Neuronal stem cell (in vitro differentiated cells): ENCODE measurements around the gene SP1.

Source experiments
- DNase-seq: peaks from one replicate; pipeline ENCODE4 v3.0.0-alpha.2; 2013; ENCODE audit warnings: low spot score
- H2AFZ ChIP-seq: one replicate; pipeline ENCODE4 v1.6.1; 2013; ENCODE audit warnings: mild to moderate bottlenecking, low read length, inconsistent platforms
- H2AK5ac ChIP-seq: 2 replicates; pipeline ENCODE4 v1.6.1; 2013; ENCODE audit warnings: low read depth, mild to moderate bottlenecking, inconsistent platforms, low read length, moderate library complexity, mixed read lengths
- H2BK120ac ChIP-seq: 2 replicates; pipeline ENCODE4 v1.6.1; 2013; ENCODE audit warnings: low read depth, mild to moderate bottlenecking, inconsistent platforms, low read length, moderate library complexity, mixed read lengths
- H2BK12ac ChIP-seq: one replicate; pipeline ENCODE4 v1.6.1; 2013; ENCODE audit warnings: low read length, inconsistent platforms
- H2BK15ac ChIP-seq: 2 replicates; pipeline ENCODE4 v1.6.1; 2013; ENCODE audit warnings: mild to moderate bottlenecking, low read length, inconsistent platforms, mixed read lengths
- H2BK5ac ChIP-seq: one replicate; pipeline ENCODE4 v1.6.1; 2013; ENCODE audit warnings: inconsistent platforms, mild to moderate bottlenecking, low read length, moderate library complexity
- H3K14ac ChIP-seq: one replicate; pipeline ENCODE4 v1.6.1; 2013; ENCODE audit warnings: low read length, inconsistent platforms
- H3K18ac ChIP-seq: 2 replicates; pipeline ENCODE4 v1.6.1; 2013; ENCODE audit warnings: low read length, inconsistent platforms
- H3K23ac ChIP-seq: 2 replicates; pipeline ENCODE4 v1.6.1; 2013; ENCODE audit warnings: low read depth, mild to moderate bottlenecking, mixed read lengths, low read length, inconsistent platforms; ENCODE audit not compliant: poor library complexity
- H3K27ac ChIP-seq: replicated peaks from 3 replicates; pipeline ENCODE4 v1.5.1; 2013; ENCODE audit warnings: low read length, inconsistent platforms
- H3K27me3 ChIP-seq, 3 experiments: 2 replicates each; pipeline ENCODE4 v1.6.1; 2013; ENCODE audit warnings: low read length in 3 of 3, mild to moderate bottlenecking in 2 of 3, inconsistent platforms in 1 of 3, low read depth in 1 of 3, mixed read lengths in 1 of 3, moderate library complexity in 1 of 3; ENCODE audit not compliant: control insufficient read depth in 3 of 3, insufficient read depth in 3 of 3
- H3K36me3 ChIP-seq, 2 donors: replicated peaks in 1 of 2; 2 replicates each; pipeline ENCODE4 v1.6.1; 2013; ENCODE audit warnings: low read length in 2 of 2; ENCODE audit not compliant: control insufficient read depth in 2 of 2, insufficient read depth in 2 of 2
- H3K4ac ChIP-seq: 2 replicates; pipeline ENCODE4 v1.6.1; 2013; ENCODE audit warnings: inconsistent platforms, mild to moderate bottlenecking, low read length, moderate library complexity
- H3K4me1 ChIP-seq, 2 donors: 1 replicate in 1 of 2; 2 replicates in 1 of 2; pipeline ENCODE4 v1.6.1; 2013; ENCODE audit warnings: low read length in 2 of 2, low read depth in 1 of 2; ENCODE audit not compliant: control insufficient read depth in 2 of 2, insufficient read depth in 1 of 2
- H3K4me2 ChIP-seq: one replicate; pipeline ENCODE4 v1.6.1; 2013; ENCODE audit warnings: mild to moderate bottlenecking, low read length, inconsistent platforms; ENCODE audit not compliant: insufficient read depth, poor library complexity, severe bottlenecking
- H3K4me3 ChIP-seq, 2 donors: 2 replicates each; pipeline ENCODE4 v1.5.1; 2013; ENCODE audit warnings: low read length in 2 of 2, mild to moderate bottlenecking in 2 of 2, inconsistent platforms in 1 of 2, moderate library complexity in 1 of 2
- H3K79me1 ChIP-seq: one replicate; pipeline ENCODE4 v1.6.1; 2013; ENCODE audit warnings: low read depth, mild to moderate bottlenecking, inconsistent platforms, low read length, moderate library complexity
- H3K9ac ChIP-seq: one replicate; pipeline ENCODE4 v1.6.1; 2013; ENCODE audit warnings: mild to moderate bottlenecking, low read depth, low read length, inconsistent platforms; ENCODE audit not compliant: poor library complexity
- H3K9me3 ChIP-seq, 2 donors: replicated peaks in 1 of 2; 2 replicates each; pipeline versions ENCODE3 to v1.6.1; 2013; ENCODE audit warnings: low read length in 2 of 2, mild to moderate bottlenecking in 2 of 2, inconsistent platforms in 1 of 2, low read depth in 1 of 2, mixed read lengths in 1 of 2, moderate library complexity in 1 of 2; ENCODE audit not compliant: control insufficient read depth in 2 of 2, insufficient read depth in 1 of 2
- H4K8ac ChIP-seq: one replicate; pipeline ENCODE4 v1.6.1; 2013; ENCODE audit warnings: low read depth, mild to moderate bottlenecking, inconsistent platforms, low read length, moderate library complexity
- H4K91ac ChIP-seq: one replicate; pipeline ENCODE4 v1.6.1; 2013; ENCODE audit warnings: low read length, low read depth, mild to moderate bottlenecking, inconsistent platforms; ENCODE audit not compliant: poor library complexity
- WGBS, 2 donors: extraction: QIAGEN DNeasy Blood & Tissue Kit; methylation state at CpG; one replicate each; pipeline ENCODE4 v1.1.7; 2013; ENCODE audit warnings: missing lambda C conversion rate in 2 of 2, mixed read lengths in 1 of 2; ENCODE audit not compliant: insufficient read length in 2 of 2, insufficient replicate concordance in 1 of 2; ENCODE audit errors: extremely low coverage in 2 of 2; 5-methylcytosine and 5-hydroxymethylcytosine counted together

SP1 gene

DNA sequence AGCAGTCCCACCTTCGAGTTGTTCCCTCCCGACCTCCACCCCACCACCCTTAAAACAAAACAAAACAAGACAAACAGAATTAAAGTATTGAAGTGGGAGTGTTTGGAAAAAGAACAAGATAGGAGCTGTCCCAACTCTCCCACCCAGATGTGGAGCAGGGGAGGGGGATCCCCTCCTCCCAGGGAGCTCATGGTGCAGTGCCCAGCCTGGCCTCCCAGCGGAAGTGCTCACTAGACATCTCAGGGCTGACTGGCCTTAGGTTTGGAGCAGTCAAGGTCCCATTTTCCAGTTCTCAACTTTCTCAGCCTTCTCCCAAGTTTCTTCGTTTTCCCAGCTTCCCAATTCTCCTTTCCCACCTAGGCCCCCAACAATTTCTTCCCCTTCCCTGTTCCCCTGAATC lies 46.7 kb upstream of the SP1 start:
- H3K27me3 ChIP-seq, result peaks cover 0 to 82% (median 4%) of the 10 kb centered on the region in 3 experiments
- H3K4ac ChIP-seq, result no peak overlapping the region
- no peak overlapping the region for H4K91ac ChIP-seq
- H3K9ac ChIP-seq, result no peak overlapping the region
- WGBS, 2 donors, result no CpG with 5 or more reads among the region's 4 CpGs
- H2BK12ac ChIP-seq, result peak overlapping the region; percentile 77
- no peak overlapping the region for H2BK120ac ChIP-seq
- DNase-seq, result no peak
- no peak overlapping the region for H3K23ac ChIP-seq
- no peak overlapping the region for H3K4me2 ChIP-seq
- no peak overlapping the region for H3K27ac ChIP-seq
- no peak overlapping the region for H3K4me3 ChIP-seq
- H3K18ac ChIP-seq, result peak overlapping the region; percentile 58
- peaks cover 5 to 28% of the 10 kb centered on the region in 2 donors for H3K4me1 ChIP-seq
- peak overlapping the region; percentile 85 for H3K14ac ChIP-seq
- no peak overlapping the region for H2BK15ac ChIP-seq
- H3K79me1 ChIP-seq, result no peaks in the 10 kb centered on the region
- H2AK5ac ChIP-seq, result peak overlapping the region; percentile 78
- no peaks in the 10 kb centered on the region for H3K9me3 ChIP-seq
- H2BK5ac ChIP-seq, result peak overlapping the region; percentile 57
- H2AFZ ChIP-seq, result no peak overlapping the region
- H4K8ac ChIP-seq, result no peak overlapping the region
- H3K36me3 ChIP-seq, result no peaks in the 10 kb centered on the region

DNA sequence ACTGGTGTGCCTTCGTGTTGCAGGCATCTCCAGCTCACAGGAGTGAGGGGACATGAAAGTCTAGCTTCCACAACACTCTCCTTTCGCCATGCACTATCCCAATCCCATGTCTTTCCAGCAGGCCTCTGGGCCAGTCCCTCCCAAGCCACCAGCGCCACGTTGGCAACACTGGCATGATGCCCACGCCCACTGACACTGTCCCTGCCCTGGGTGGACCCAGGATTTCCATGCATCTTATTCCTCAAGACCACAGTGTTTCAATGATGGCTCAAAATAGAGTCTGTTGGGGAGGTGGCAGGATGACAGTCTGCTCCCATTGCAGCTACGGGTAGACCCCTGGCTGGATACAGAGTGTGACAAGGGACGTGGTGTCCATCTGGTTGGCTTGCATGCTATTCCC lies 46.1 kb upstream of the SP1 start:
- Histone ChIP-seq H2AFZ (no peak overlapping the region), H4K91ac (no peak overlapping the region), H3K27me3 (peaks cover 0 to 84% (median 2%) of the 10 kb centered on the region in 3 experiments), H3K23ac (peak overlapping the region; percentile 94), H2BK120ac (peak overlapping the region; percentile 81), H3K4me1 (peaks cover 5 to 33% of the 10 kb centered on the region in 2 donors), H3K4me3 (no peak overlapping the region), H2BK15ac (peak overlapping the region; percentile 82), H3K9me3 (no peaks in the 10 kb centered on the region), H2AK5ac (peak overlapping the region; percentile 78), H4K8ac (peak overlapping the region; percentile 30), H3K27ac (no peak overlapping the region), H3K36me3 (no peaks in the 10 kb centered on the region), H2BK12ac (peak overlapping the region; percentile 77), H3K14ac (peak overlapping the region; percentile 85), H3K9ac (no peak overlapping the region), H3K18ac (peak overlapping the region; percentile 51), H3K4ac (peak overlapping the region; percentile 53), H3K4me2 (no peak overlapping the region), H2BK5ac (peak overlapping the region; percentile 57), H3K79me1 (no peaks in the 10 kb centered on the region)
- no CpG with 5 or more reads among the region's 7 CpGs for WGBS, 2 donors
- DNase-seq, result no peak

DNA sequence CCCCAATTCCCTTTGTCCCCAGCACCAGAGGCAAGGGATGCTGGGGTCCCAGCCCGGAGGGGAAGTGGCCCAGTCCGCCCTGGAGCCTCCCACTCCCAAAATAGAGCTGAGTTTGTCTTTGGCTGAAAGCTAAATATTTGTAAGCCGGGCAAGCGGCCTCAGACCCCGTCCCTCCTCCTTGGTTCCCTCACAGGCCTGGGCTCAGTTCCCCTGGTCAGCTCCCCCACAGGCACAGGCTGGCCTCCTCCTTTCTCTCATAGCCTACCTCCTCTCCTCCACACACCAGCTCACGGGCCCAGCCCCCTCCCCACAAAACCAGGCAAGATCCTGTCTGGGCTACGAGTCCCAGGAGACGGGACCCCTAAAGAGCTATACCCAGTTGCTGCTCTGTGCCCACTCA lies 45.2 kb upstream of the SP1 start:
- Histone ChIP-seq H3K27me3 (peaks cover 0 to 82% (median 0%) of the 10 kb centered on the region in 3 experiments), H2BK5ac (peak overlapping the region; percentile 70), H3K9ac (no peak overlapping the region), H4K91ac (no peak overlapping the region), H3K4me2 (no peak overlapping the region), H3K23ac (peak overlapping the region; percentile 46), H3K4me1 (peaks cover 5 to 34% of the 10 kb centered on the region in 2 donors), H2AK5ac (peak overlapping the region; percentile 30), H2BK12ac (no peak overlapping the region), H3K18ac (peak overlapping the region; percentile 76), H4K8ac (no peak overlapping the region), H3K79me1 (no peaks in the 10 kb centered on the region), H3K9me3 (no peaks in the 10 kb centered on the region), H3K14ac (no peak overlapping the region), H3K4ac (no peak overlapping the region), H3K27ac (no peak overlapping the region), H2BK15ac (peak overlapping the region; percentile 60), H3K4me3 (no peak overlapping the region), H3K36me3 (no peaks in the 10 kb centered on the region), H2AFZ (peak overlapping the region; percentile 26), H2BK120ac (peak overlapping the region; percentile 22)
- no CpG with 5 or more reads among the region's 8 CpGs for WGBS, 2 donors
- no peak for DNase-seq

DNA sequence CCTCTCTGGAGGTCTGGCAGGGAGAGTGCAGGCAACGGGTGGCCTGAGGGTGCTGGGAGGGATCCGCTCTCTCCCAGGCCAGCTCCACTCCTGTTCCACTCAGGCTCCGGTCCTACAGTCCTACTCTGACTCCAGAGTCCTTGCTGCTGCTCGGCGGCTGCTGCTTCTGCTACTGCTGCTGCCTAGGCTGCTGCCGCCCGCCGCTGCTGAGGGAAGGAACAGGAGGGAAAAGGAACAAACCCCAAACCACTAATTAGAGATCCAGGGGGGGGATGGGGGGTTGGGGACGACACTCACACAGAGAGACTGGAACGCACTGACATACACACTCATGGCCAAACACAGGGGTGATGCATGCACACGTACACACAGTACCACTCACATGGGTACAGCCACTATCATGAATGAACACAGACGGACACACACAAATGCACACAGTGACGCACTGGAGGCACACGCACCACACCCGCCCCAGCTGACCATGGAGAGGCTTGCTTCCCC lies 43.7 kb upstream of the SP1 start, which contains the start of gene SP7:
Gene SP7, minus strand, starts transcription at position 174 of the 501 bp plus-strand sequence. CDS start 708 bp downstream, outside the sequence.
- H3K9ac ChIP-seq, result peak within 1 kb of the TSS; percentile 75
- no peak within 1 kb of the TSS for H3K23ac ChIP-seq
- peak within 1 kb of the TSS; percentile 86 for H2AK5ac ChIP-seq
- H3K18ac ChIP-seq, result peak within 1 kb of the TSS; percentile 77
- peaks cover 0 to 88% (median 0%) of the 10 kb centered on the region in 3 experiments for H3K27me3 ChIP-seq
- no peaks in the 10 kb centered on the region for H3K36me3 ChIP-seq
- WGBS, 2 donors, result no CpG with 5 or more reads among the region's 15 CpGs
- no peaks in the 10 kb centered on the region for H3K79me1 ChIP-seq
- peak within 1 kb of the TSS; percentile 95 for H2BK15ac ChIP-seq
- peak within 1 kb of the TSS; percentile 80 for H3K4ac ChIP-seq
- H4K8ac ChIP-seq, result no peak within 1 kb of the TSS
- peak within 1 kb of the TSS; percentile 56 for H2AFZ ChIP-seq
- peak within 1 kb of the TSS; percentile 4 for H3K4me2 ChIP-seq
- no peak within 1 kb of the TSS for H3K27ac ChIP-seq
- peak within 1 kb of the TSS; percentile 65 for H3K14ac ChIP-seq
- H2BK5ac ChIP-seq, result peak within 1 kb of the TSS; percentile 78
- H2BK120ac ChIP-seq, result peak within 1 kb of the TSS; percentile 93
- peak within 1 kb of the TSS; percentile 92 for H2BK12ac ChIP-seq
- peak within 1 kb of the TSS in 1 of 2 donors; percentile 9 for H3K4me3 ChIP-seq
- no peak for DNase-seq
- no peaks in the 10 kb centered on the region for H3K9me3 ChIP-seq
- peak within 1 kb of the TSS; percentile 82 for H4K91ac ChIP-seq
- peaks cover 5 to 34% of the 10 kb centered on the region in 2 donors for H3K4me1 ChIP-seq
